ENCODE data around the gene MAPK9.

DNA sequence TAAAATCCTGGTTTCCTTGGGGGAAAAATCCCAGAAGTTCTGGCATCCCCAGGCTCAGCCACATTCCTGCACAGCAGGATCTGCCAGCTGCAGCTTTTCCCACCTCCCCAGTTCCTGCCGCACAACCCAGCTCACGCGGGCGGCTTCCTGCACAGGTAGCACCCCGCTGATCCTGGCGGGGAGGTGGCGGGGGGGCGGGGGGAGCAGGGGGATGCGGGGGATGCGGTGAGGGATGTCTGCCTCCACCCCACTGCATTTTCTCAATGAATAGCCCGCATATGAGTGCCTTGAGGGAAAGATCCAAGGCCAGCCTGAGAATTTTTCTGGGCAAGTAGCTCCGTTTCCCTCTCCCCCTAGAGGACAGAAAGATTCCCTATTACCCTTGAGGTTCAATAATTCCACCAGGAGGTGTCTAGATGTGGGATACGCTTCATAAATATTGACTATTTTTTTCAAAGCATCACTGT is 40.2 kb upstream of the MAPK9 start:
- TF ChIP-seq POLR2A (IDR thresholded peaks at IDR 0.05; ENCODE audit: low read length) (no peak), GATA1 (IDR thresholded peaks at IDR 0.05; ENCODE audit: low read depth, low read length) (no peak)

All from erythroblast (primary cell).